ENCODE measurements around the gene DNAJC15. TPM values are rescaled to one million over a fixed set of nuclear protein-coding genes. Genes with fewer than 3 reads are reported as not detected.

Gene DNAJC15
- total RNA-seq, 4 donors from 2014 or later = 10.5 to 18.3 (median 11.4) TPM

GRCh38 chr13:43000676-43001075, 22.7 kb upstream of the DNAJC15 start:
- Histone ChIP-seq H3K27ac (no peak overlapping the region), H3K36me3 (no peaks in the 10 kb centered on the region), H3K4me1 (no peaks in the 10 kb centered on the region), H3K27me3 (no peaks in the 10 kb centered on the region), H3K4me3 (no peak overlapping the region), H3K9me3 (no peaks in the 10 kb centered on the region)
- no peak for TF ChIP-seq EP300 (IDR thresholded peaks at IDR 0.05; ENCODE audit: low read depth)
- intact Hi-C loops (cut with DNase I; ENCODE audit: low total_unique reads) (no loop called here), in situ Hi-C loops (cut with MboI; ENCODE audit: low pct_ligation_motif_present in 1 of 4, low pct_unique_long_range_greater_than_20kb in 1 of 4, low sequenced_read_pairs in 3 of 4) (no loop called here)
- WGBS, 2 donors (ENCODE audit: low coverage in 1 of 2) = 79 to 85% methylated on average over 4 of the region's 4 CpGs
- no peak for DNase-seq

DNA sequence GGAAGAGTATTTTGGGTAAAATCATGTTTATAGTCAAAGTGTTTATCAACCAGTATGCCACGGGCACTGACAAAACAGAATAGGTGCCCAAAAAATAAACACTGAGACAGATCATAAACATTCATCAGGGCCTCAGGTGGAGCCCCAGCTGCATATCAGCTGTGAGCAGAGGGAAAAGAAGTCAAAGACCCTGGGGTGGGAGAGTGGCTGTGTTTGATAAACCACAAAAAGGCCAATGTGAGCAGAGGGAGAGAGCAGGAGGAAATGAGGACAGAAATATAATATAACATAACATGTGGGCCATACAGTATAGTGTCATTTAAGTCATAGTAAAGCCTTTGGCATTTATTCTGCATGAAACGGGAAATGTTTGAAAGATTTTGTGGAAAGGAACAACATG, 21.4 kb upstream of the DNAJC15 start:
- TF ChIP-seq, protein P1, sequence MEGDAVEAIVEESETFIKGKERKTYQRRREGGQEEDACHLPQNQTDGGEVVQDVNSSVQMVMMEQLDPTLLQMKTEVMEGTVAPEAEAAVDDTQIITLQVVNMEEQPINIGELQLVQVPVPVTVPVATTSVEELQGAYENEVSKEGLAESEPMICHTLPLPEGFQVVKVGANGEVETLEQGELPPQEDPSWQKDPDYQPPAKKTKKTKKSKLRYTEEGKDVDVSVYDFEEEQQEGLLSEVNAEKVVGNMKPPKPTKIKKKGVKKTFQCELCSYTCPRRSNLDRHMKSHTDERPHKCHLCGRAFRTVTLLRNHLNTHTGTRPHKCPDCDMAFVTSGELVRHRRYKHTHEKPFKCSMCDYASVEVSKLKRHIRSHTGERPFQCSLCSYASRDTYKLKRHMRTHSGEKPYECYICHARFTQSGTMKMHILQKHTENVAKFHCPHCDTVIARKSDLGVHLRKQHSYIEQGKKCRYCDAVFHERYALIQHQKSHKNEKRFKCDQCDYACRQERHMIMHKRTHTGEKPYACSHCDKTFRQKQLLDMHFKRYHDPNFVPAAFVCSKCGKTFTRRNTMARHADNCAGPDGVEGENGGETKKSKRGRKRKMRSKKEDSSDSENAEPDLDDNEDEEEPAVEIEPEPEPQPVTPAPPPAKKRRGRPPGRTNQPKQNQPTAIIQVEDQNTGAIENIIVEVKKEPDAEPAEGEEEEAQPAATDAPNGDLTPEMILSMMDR (IDR thresholded peaks at IDR 0.05) = no peak
- TF ChIP-seq POLR2AphosphoS5 (IDR thresholded peaks at IDR 0.05) (no peak), EP300 (IDR thresholded peaks at IDR 0.05; ENCODE audit: low read depth) (no peak), POLR2A (IDR thresholded peaks at IDR 0.05) (no peak)
- H3K9me3 ChIP-seq = no peaks in the 10 kb centered on the region
- no peak for DNase-seq
- intact Hi-C loops (cut with DNase I; ENCODE audit: low total_unique reads) = no loop called here
- H3K36me3 ChIP-seq = no peaks in the 10 kb centered on the region
- H3K4me3 ChIP-seq = no peak overlapping the region
- WGBS, 2 donors (ENCODE audit: low coverage in 1 of 2) = 78 to 86% methylated on average over 1 to 2 of the region's 2 CpGs
- H3K4me1 ChIP-seq = no peaks in the 10 kb centered on the region
- H3K27me3 ChIP-seq = no peaks in the 10 kb centered on the region
- in situ Hi-C loops (cut with MboI; ENCODE audit: low pct_ligation_motif_present in 1 of 4, low pct_unique_long_range_greater_than_20kb in 1 of 4, low sequenced_read_pairs in 3 of 4) = no loop called here
- no peak overlapping the region for H3K27ac ChIP-seq

- intact Hi-C loops (cut with DNase I; ENCODE audit: low total_unique reads) = no loop called here
- no peaks in the 10 kb centered on the region for H3K27me3 ChIP-seq
- no peak overlapping the region for H3K27ac ChIP-seq
- H3K4me1 ChIP-seq = no peaks in the 10 kb centered on the region
- no peaks in the 10 kb centered on the region for H3K36me3 ChIP-seq
- in situ Hi-C loops (cut with MboI; ENCODE audit: low pct_ligation_motif_present in 1 of 4, low pct_unique_long_range_greater_than_20kb in 1 of 4, low sequenced_read_pairs in 3 of 4) = no loop called here
- H3K9me3 ChIP-seq = no peaks in the 10 kb centered on the region
- H3K4me3 ChIP-seq = no peak overlapping the region
- DNase-seq = no peak
- no peak for TF ChIP-seq EP300 (IDR thresholded peaks at IDR 0.05; ENCODE audit: low read depth)
- no peak for TF ChIP-seq POLR2A (IDR thresholded peaks at IDR 0.05)
- TF ChIP-seq, protein P1 (IDR thresholded peaks at IDR 0.05) = no peak
- TF ChIP-seq POLR2AphosphoS5 (IDR thresholded peaks at IDR 0.05) = no peak
- 92 to 94% methylated on average over 2 of the region's 2 CpGs for WGBS, 2 donors (ENCODE audit: low coverage in 1 of 2)
Observed at GRCh38 chr13:43003010-43003409, 20.4 kb upstream of the DNAJC15 start.

DNA sequence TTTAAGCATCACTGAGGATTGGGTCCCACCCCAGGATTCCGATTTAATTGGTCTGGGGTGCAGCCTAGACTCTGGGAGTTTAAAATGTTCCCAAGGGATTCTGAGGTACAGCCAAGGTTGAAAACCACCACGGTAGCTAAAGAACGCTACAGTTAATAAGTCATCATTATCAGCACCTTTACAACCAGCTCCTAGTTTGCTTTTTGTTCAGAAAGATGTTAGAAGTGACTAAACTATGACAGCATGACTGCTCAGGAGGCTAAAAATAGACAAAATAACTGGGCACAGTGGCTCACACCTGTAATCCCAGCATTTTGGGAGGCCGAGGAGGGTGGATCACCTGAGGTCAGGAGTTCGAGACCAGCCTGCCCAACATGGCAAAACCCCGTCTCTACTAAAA, 19.7 kb upstream of the DNAJC15 start:
- no peak for DNase-seq
- no peak overlapping the region for H3K27ac ChIP-seq
- in situ Hi-C loops (cut with MboI; ENCODE audit: low pct_ligation_motif_present in 1 of 4, low pct_unique_long_range_greater_than_20kb in 1 of 4, low sequenced_read_pairs in 3 of 4) (no loop called here), intact Hi-C loops (cut with DNase I; ENCODE audit: low total_unique reads) (no loop called here)
- no peaks in the 10 kb centered on the region for H3K36me3 ChIP-seq
- TF ChIP-seq POLR2AphosphoS5 (IDR thresholded peaks at IDR 0.05) (no peak), EP300 (IDR thresholded peaks at IDR 0.05; ENCODE audit: low read depth) (no peak), POLR2A (IDR thresholded peaks at IDR 0.05) (no peak)
- TF ChIP-seq, protein P1 (IDR thresholded peaks at IDR 0.05) = no peak
- H3K4me3 ChIP-seq = no peak overlapping the region
- no peaks in the 10 kb centered on the region for H3K9me3 ChIP-seq
- no peaks in the 10 kb centered on the region for H3K4me1 ChIP-seq
- WGBS, 2 donors (ENCODE audit: low coverage in 1 of 2) = 90 to 97% methylated on average over 2 to 6 of the region's 6 CpGs
- H3K27me3 ChIP-seq = no peaks in the 10 kb centered on the region

Measured in transverse colon (tissue), 4 donors.